Measurements from ENCODE around the gene PREX1. TPM values are rescaled to one million over a fixed set of nuclear protein-coding genes. Genes with fewer than 3 reads are reported as not detected.

The PREX1 gene
- total RNA-seq, 2 experiments from 2014 or later, result 130 to 156 TPM

- ATAC-seq, result no peak
- H3K27ac Mint-ChIP-seq, result no peak overlapping the region
- no peaks in the 10 kb centered on the region for H3K9me3 Mint-ChIP-seq (ENCODE audit: low read depth)
- DNase-seq, result no peak
- H3K27me3 Mint-ChIP-seq, result no peaks in the 10 kb centered on the region
- H3K36me3 Mint-ChIP-seq, result peaks cover 53% of the 10 kb centered on the region
- no peak overlapping the region for H3K4me3 Mint-ChIP-seq
- CTCF ChIA-PET, result no interaction called here
- peaks cover 44% of the 10 kb centered on the region for H3K4me1 Mint-ChIP-seq
Observed at GRCh38 chr20:48686238-48687116, 141.3 kb downstream of the PREX1 start.

GRCh38 chr20:48685300-48685699 is 142.5 kb downstream of the PREX1 start:
- ATAC-seq, result no peak
- no peak overlapping the region for H3K27ac Mint-ChIP-seq
- H3K27me3 Mint-ChIP-seq, result no peaks in the 10 kb centered on the region
- peaks cover 32% of the 10 kb centered on the region for H3K4me1 Mint-ChIP-seq
- CTCF ChIA-PET, result no interaction called here
- H3K4me3 Mint-ChIP-seq, result no peak overlapping the region
- H3K9me3 Mint-ChIP-seq (ENCODE audit: low read depth), result no peaks in the 10 kb centered on the region
- no peak for DNase-seq
- peaks cover 43% of the 10 kb centered on the region for H3K36me3 Mint-ChIP-seq

GRCh38 chr20:48684501-48685041 is 143.2 kb downstream of the PREX1 start:
- Mint-ChIP-seq H3K4me1 (peaks cover 25% of the 10 kb centered on the region), H3K36me3 (peaks cover 36% of the 10 kb centered on the region), H3K4me3 (no peak overlapping the region)

GRCh38 chr20:48683467-48684175 is 144.2 kb downstream of the PREX1 start:
- Mint-ChIP-seq H3K27ac (no peak overlapping the region), H3K36me3 (peaks cover 36% of the 10 kb centered on the region), H3K4me3 (no peak overlapping the region), H3K4me1 (peaks cover 16% of the 10 kb centered on the region), H3K9me3 (ENCODE audit: low read depth) (no peaks in the 10 kb centered on the region), H3K27me3 (no peaks in the 10 kb centered on the region)
- CTCF ChIA-PET, result interaction anchor here (1.1 to 4.0 kb wide), 2 partner anchors 22 to 27 kb away, joined by 3 to 16 read pairs; no protein-coding TSS in a partner anchor
- DNase-seq, result no peak
- ATAC-seq, result no peak

More at GRCh38 chr20:48684501-48685041, 143.2 kb downstream of the PREX1 start:
- ATAC-seq (no peak), DNase-seq (no peak)
- Mint-ChIP-seq H3K9me3 (ENCODE audit: low read depth) (no peaks in the 10 kb centered on the region), H3K27me3 (no peaks in the 10 kb centered on the region), H3K27ac (peak overlapping the region; percentile 1)
- CTCF ChIA-PET, result interaction anchor here (4.0 kb wide), 1 partner anchor 28 kb away, joined by 16 read pairs; no protein-coding TSS in a partner anchor

GRCh38 chr20:48682529-48683363 is 145.1 kb downstream of the PREX1 start:
- Mint-ChIP-seq H3K27ac (no peak overlapping the region), H3K4me3 (no peak overlapping the region), H3K27me3 (no peaks in the 10 kb centered on the region), H3K36me3 (peaks cover 35% of the 10 kb centered on the region), H3K9me3 (ENCODE audit: low read depth) (no peaks in the 10 kb centered on the region), H3K4me1 (peaks cover 11% of the 10 kb centered on the region)
- ATAC-seq, result no peak
- CTCF ChIA-PET, result interaction anchor here (1.1 to 4.0 kb wide), 4 partner anchors 14 to 223 kb away, joined by 3 to 16 read pairs (median 4); no protein-coding TSS in a partner anchor
- no peak for DNase-seq

- Mint-ChIP-seq H3K4me3 (no peak overlapping the region), H3K27me3 (no peaks in the 10 kb centered on the region), H3K27ac (no peak overlapping the region), H3K4me1 (peaks cover 9% of the 10 kb centered on the region), H3K9me3 (ENCODE audit: low read depth) (no peaks in the 10 kb centered on the region), H3K36me3 (peaks cover 34% of the 10 kb centered on the region)
- no peak for ATAC-seq
- no peak for DNase-seq
- CTCF ChIA-PET, result interaction anchor here (1.2 to 4.0 kb wide), 3 partner anchors 15 to 224 kb away, joined by 3 to 16 read pairs (median 4); no protein-coding TSS in a partner anchor
Observed at GRCh38 chr20:48681873-48682426, 145.8 kb downstream of the PREX1 start.

- Mint-ChIP-seq H3K4me1 (peaks cover 7% of the 10 kb centered on the region), H3K36me3 (peaks cover 36% of the 10 kb centered on the region), H3K4me3 (no peak overlapping the region), H3K27me3 (no peaks in the 10 kb centered on the region), H3K27ac (no peak overlapping the region), H3K9me3 (ENCODE audit: low read depth) (no peaks in the 10 kb centered on the region)
- CTCF ChIA-PET, result interaction anchor here (1.6 to 4.0 kb wide), 2 partner anchors 24 to 224 kb away, joined by 4 to 16 read pairs; no protein-coding TSS in a partner anchor
- ATAC-seq, result no peak
- no peak for DNase-seq
Observed at GRCh38 chr20:48681201-48681872, 146.5 kb downstream of the PREX1 start.

- peaks cover 7% of the 10 kb centered on the region for H3K4me1 Mint-ChIP-seq
- H3K27me3 Mint-ChIP-seq, result no peaks in the 10 kb centered on the region
- DNase-seq, result no peak
- CTCF ChIA-PET, result interaction anchor here (1.0 to 4.0 kb wide), 2 partner anchors 23 to 24 kb away, joined by 4 to 16 read pairs; no protein-coding TSS in a partner anchor
- H3K36me3 Mint-ChIP-seq, result peaks cover 38% of the 10 kb centered on the region
- ATAC-seq, result no peak
- no peak overlapping the region for H3K27ac Mint-ChIP-seq
- no peaks in the 10 kb centered on the region for H3K9me3 Mint-ChIP-seq (ENCODE audit: low read depth)
- H3K4me3 Mint-ChIP-seq, result no peak overlapping the region
Observed at GRCh38 chr20:48680650-48681049, 147.1 kb downstream of the PREX1 start.

- Mint-ChIP-seq H3K4me3 (no peak overlapping the region), H3K9me3 (ENCODE audit: low read depth) (no peaks in the 10 kb centered on the region), H3K4me1 (no peaks in the 10 kb centered on the region), H3K27ac (no peak overlapping the region), H3K27me3 (no peaks in the 10 kb centered on the region), H3K36me3 (peaks cover 37% of the 10 kb centered on the region)
- CTCF ChIA-PET, result interaction anchor here (1.0 to 1.5 kb wide), 1 partner anchor 22 kb away, joined by 4 to 8 read pairs; no protein-coding TSS in a partner anchor
- ATAC-seq (no peak), DNase-seq (no peak)
Observed at GRCh38 chr20:48679599-48679998, 148.2 kb downstream of the PREX1 start.

- CTCF ChIA-PET, result interaction anchor here (1.5 kb wide), 1 partner anchor 21 kb away, joined by 8 read pairs; no protein-coding TSS in a partner anchor
- no peaks in the 10 kb centered on the region for H3K27me3 Mint-ChIP-seq
- H3K9me3 Mint-ChIP-seq (ENCODE audit: low read depth), result no peaks in the 10 kb centered on the region
- no peak overlapping the region for H3K4me3 Mint-ChIP-seq
- DNase-seq (no peak), ATAC-seq (no peak)
- peak overlapping the region; percentile 22 for H3K27ac Mint-ChIP-seq
- peaks cover 34% of the 10 kb centered on the region for H3K36me3 Mint-ChIP-seq
- no peaks in the 10 kb centered on the region for H3K4me1 Mint-ChIP-seq
Observed at GRCh38 chr20:48679011-48679410, 148.8 kb downstream of the PREX1 start.

- ATAC-seq, result no peak
- no peak overlapping the region for H3K4me3 Mint-ChIP-seq
- peaks cover 35% of the 10 kb centered on the region for H3K36me3 Mint-ChIP-seq
- no peaks in the 10 kb centered on the region for H3K4me1 Mint-ChIP-seq
- H3K27ac Mint-ChIP-seq, result no peak overlapping the region
- DNase-seq, result no peak
- CTCF ChIA-PET, result interaction anchor here (1.5 kb wide), 1 partner anchor 21 kb away, joined by 8 read pairs; no protein-coding TSS in a partner anchor
- H3K27me3 Mint-ChIP-seq, result no peaks in the 10 kb centered on the region
- no peaks in the 10 kb centered on the region for H3K9me3 Mint-ChIP-seq (ENCODE audit: low read depth)
Observed at GRCh38 chr20:48678421-48678820, 149.4 kb downstream of the PREX1 start.

Data from activated CD8-positive, alpha-beta memory T cell treated with anti-CD3 and anti-CD28 coated beads, Interleukin-2, amount 10 ng/mL, durations not matched to agents 7 days and 5 days (primary cell).